Ovary (tissue), 9 donors: ENCODE data around the gene LAMB1. TPM values are rescaled to one million over a fixed set of nuclear protein-coding genes. Genes with fewer than 3 reads are reported as not detected.

ENCODE experiments used
- DNase-seq, 5 donors: peaks; one replicate each; pipeline ENCODE4 v3.0.0-alpha.2; 2019 to 2020
- H3K27ac ChIP-seq, 2 donors: fragments of 200-600 bp; one replicate each; pipeline versions ENCODE4 v1.5.1 to v1.8.0; 2019 to 2022
- H3K27me3 ChIP-seq: fragments of 200-600 bp; one replicate; pipeline ENCODE4 v1.8.0; 2022
- H3K36me3 ChIP-seq: fragments of 200-600 bp; sonication (generic); one replicate; pipeline ENCODE4 v1.5.1; 2019
- H3K4me1 ChIP-seq: one replicate; pipeline ENCODE4 v1.8.1; 2013; ENCODE audit warnings: mild to moderate bottlenecking, moderate library complexity; ENCODE audit not compliant: insufficient read depth
- H3K4me3 ChIP-seq: fragments of 200-600 bp; sonication (generic); one replicate; pipeline ENCODE4 v1.5.1; 2017
- H3K9me3 ChIP-seq, 2 donors: fragments of 200-600 bp in 1 of 2; sonication (generic) in 1 of 2; one replicate each; pipeline versions ENCODE4 v1.5.1 to v1.8.1; 2013 to 2019; ENCODE audit warnings: mild to moderate bottlenecking in 1 of 2, moderate library complexity in 1 of 2
- CTCF ChIP-seq, 3 donors: fragments of 450-650 bp in 2 of 3; fragments of 200-600 bp in 1 of 3; IDR thresholded peaks; one replicate each; pipeline versions ENCODE4 v1.5.1 to v1.8.0; 2016 to 2022; ENCODE audit warnings: antibody characterized with exemption in 3 of 3, mild to moderate bottlenecking in 1 of 3
- EP300 ChIP-seq: sonication (generic); formaldehyde crosslinking; IDR thresholded peaks from one replicate; pipeline ENCODE4 v1.6.1; 2017; ENCODE audit warnings: antibody characterized with exemption
- POLR2A ChIP-seq: fragments of 450-650 bp; IDR thresholded peaks from one replicate; pipeline ENCODE4 v1.6.1; 2017; ENCODE audit warnings: antibody characterized with exemption, mild to moderate bottlenecking, moderate library complexity
- WGBS, 3 donors: extraction: QIAGEN DNeasy Blood & Tissue Kit in 1 of 3; methylation state at CpG; one replicate each; pipeline versions ENCODE4 v1.1.5 to v1.1.7; 2013 to 2017; 5-methylcytosine and 5-hydroxymethylcytosine counted together
- intact Hi-C, 4 donors: fragments of 100-400 bp; cut with DNase I; formaldehyde crosslinking; loops; one replicate each; pipeline versions ENCODE4 v1.11.0 to v1.15.1; 2022 to 2023
- polyA plus RNA-seq, 2 donors: library from polyadenylated mRNA; stranded (reverse); fragments of 200-250 nt in 1 of 2; fragments of 350-450 nt in 1 of 2; fragmentation: Illumina TruSeq in 1 of 2; extraction: RNeasy Lipid Tissue Mini Kit (QIAGEN cat#74804) in 1 of 2; gene quantifications; one replicate each; pipeline ENCODE4 v1.2.3, GENCODE V29; 2013 to 2014
- total RNA-seq, 7 donors: library from RNA; depleted of rRNA in 2 of 7; stranded (reverse); fragments of >200 nt in 2 of 7; fragmentation: NEBNext Ultra II Directional in 3 of 7; extraction: Animal tissue kit (Norgen Biotek cat#: 25700) in 3 of 7; gene quantifications; one replicate each; pipeline versions ENCODE4 v1.1.0 to v1.2.4, GENCODE V29; 2016 to 2023
- donor health status: DM: no; HTN: no; CAD: no; lungs with moderate emphysema.
- donor health status: DM: no; HTN: no; CAD: no.
- donor health status: Bipolar disorder and iron deficiency.
- donor health status: DM: yes; HTN: yes; CAD: no.
- donor health status: DM: no; HTN: no; CAD: no.
- donor health status: DM: yes; HTN: yes; CAD: no.

The LAMB1 gene
- total and polyA plus RNA-seq, 9 donors: 10.2 to 151 (median 65.0) TPM

GRCh38 chr7:107978815-107979408, 24.0 kb downstream of the LAMB1 start:
- H3K27me3 ChIP-seq: no peaks in the 10 kb centered on the region
- no peak overlapping the region for H3K27ac ChIP-seq
- H3K4me1 ChIP-seq: peaks cover 5% of the 10 kb centered on the region
- no peaks in the 10 kb centered on the region for H3K9me3 ChIP-seq
- no peak for TF ChIP-seq POLR2A
- TF ChIP-seq CTCF (IDR thresholded peaks at IDR 0.05): no peak
- no peak for TF ChIP-seq EP300
- 85 to 95% (median 90%) methylated on average over 5 of the region's 5 CpGs for WGBS, 3 donors
- no peak overlapping the region for H3K4me3 ChIP-seq
- H3K36me3 ChIP-seq: no peaks in the 10 kb centered on the region
- intact Hi-C loops: no loop called here
- DNase-seq: no peak

- Histone ChIP-seq H3K36me3 (no peaks in the 10 kb centered on the region), H3K4me3 (no peak overlapping the region), H3K27me3 (no peaks in the 10 kb centered on the region), H3K27ac (no peak overlapping the region), H3K4me1 (peaks cover 9% of the 10 kb centered on the region), H3K9me3 (no peaks in the 10 kb centered on the region)
- DNase-seq: no peak
- intact Hi-C loops: no loop called here
- TF ChIP-seq CTCF (IDR thresholded peaks at IDR 0.05): no peak
- TF ChIP-seq POLR2A: no peak
- 43 to 70% (median 52%) methylated on average over 4 of the region's 4 CpGs for WGBS, 3 donors
Measured at GRCh38 chr7:107977048-107977447, 25.9 kb downstream of the LAMB1 start.

- TF ChIP-seq CTCF (IDR thresholded peaks at IDR 0.05): no peak
- no peak for TF ChIP-seq POLR2A
- no peak for TF ChIP-seq EP300
- Histone ChIP-seq H3K9me3 (no peaks in the 10 kb centered on the region), H3K4me1 (peaks cover 10% of the 10 kb centered on the region), H3K27me3 (no peaks in the 10 kb centered on the region), H3K36me3 (no peaks in the 10 kb centered on the region), H3K4me3 (no peak overlapping the region), H3K27ac (no peak overlapping the region)
- DNase-seq: no peak
- intact Hi-C loops: no loop called here
- WGBS, 3 donors: 0 to 98% (median 92%) methylated on average over 1 of the region's 1 CpG
Measured at GRCh38 chr7:107976620-107977019, 26.3 kb downstream of the LAMB1 start.

GRCh38 chr7:107975394-107976013, 27.5 kb downstream of the LAMB1 start:
- no peak for DNase-seq
- H3K36me3 ChIP-seq: no peaks in the 10 kb centered on the region

More at GRCh38 chr7:107975394-107976013, 27.5 kb downstream of the LAMB1 start:
- no peaks in the 10 kb centered on the region for H3K9me3 ChIP-seq
- H3K4me1 ChIP-seq: peaks cover 13% of the 10 kb centered on the region
- TF ChIP-seq POLR2A (no peak), CTCF (IDR thresholded peaks at IDR 0.05) (no peak), EP300 (no peak)
- H3K27ac ChIP-seq: no peak overlapping the region
- H3K27me3 ChIP-seq: no peaks in the 10 kb centered on the region
- 93 to 94% (median 93%) methylated on average over 13 of the region's 13 CpGs for WGBS, 3 donors
- intact Hi-C loops: no loop called here
- H3K4me3 ChIP-seq: no peak overlapping the region
